Subcutaneous abdominal adipose tissue (tissue), 5 donors: Measurements from ENCODE around the gene CCDC78.

Experiments
- H3K27ac ChIP-seq: one replicate; pipeline ENCODE4 v1.7.0; 2013; ENCODE audit warnings: low read depth, mild to moderate bottlenecking, inconsistent platforms, low read length, moderate library complexity
- H3K27me3 ChIP-seq, 5 donors: one replicate each; pipeline ENCODE4 v1.7.0; 2013; ENCODE audit warnings: low read length in 5 of 5, inconsistent platforms in 1 of 5; ENCODE audit not compliant: control insufficient read depth in 5 of 5, insufficient read depth in 4 of 5
- H3K36me3 ChIP-seq, 5 donors: one replicate each; pipeline ENCODE4 v1.7.0; 2013; ENCODE audit warnings: low read length in 5 of 5; ENCODE audit not compliant: control insufficient read depth in 5 of 5, insufficient read depth in 5 of 5
- H3K4me1 ChIP-seq, 5 donors: one replicate each; pipeline ENCODE4 v1.7.0; 2013; ENCODE audit warnings: low read length in 5 of 5, mild to moderate bottlenecking in 3 of 5, moderate library complexity in 1 of 5; ENCODE audit not compliant: control insufficient read depth in 5 of 5, insufficient read depth in 5 of 5
- H3K4me3 ChIP-seq, 5 donors: one replicate each; pipeline ENCODE4 v1.7.0; 2013; ENCODE audit warnings: low read length in 5 of 5, low read depth in 1 of 5
- H3K9ac ChIP-seq, 5 donors: one replicate each; pipeline ENCODE4 v1.7.0; 2013; ENCODE audit warnings: low read length in 5 of 5, mild to moderate bottlenecking in 4 of 5, moderate library complexity in 3 of 5
- H3K9me3 ChIP-seq, 5 donors: one replicate each; pipeline ENCODE4 v1.7.0; 2013; ENCODE audit warnings: low read length in 5 of 5; ENCODE audit not compliant: control insufficient read depth in 5 of 5
- donor health status: healthy.
- donor health status: healthy.
- donor health status: healthy.
- donor health status: healthy.
- donor health status: healthy.

The CCDC78 gene

GRCh38 chr16:730666-731509 lies 4.6 kb upstream of the CCDC78 start:
- Histone ChIP-seq H3K27ac (no peak overlapping the region), H3K36me3 (peaks cover 0 to 61% (median 41%) of the 10 kb centered on the region in 5 donors), H3K4me1 (peaks cover 0 to 21% (median 19%) of the 10 kb centered on the region in 5 donors)

GRCh38 chr16:729768-730665 lies 3.8 kb upstream of the CCDC78 start:
- Histone ChIP-seq H3K9ac (no peak overlapping the region), H3K4me1 (peaks cover 0 to 22% (median 19%) of the 10 kb centered on the region in 5 donors), H3K4me3 (no peak overlapping the region), H3K27me3 (peaks cover 19 to 27% (median 25%) of the 10 kb centered on the region in 5 donors), H3K9me3 (no peaks in the 10 kb centered on the region), H3K36me3 (peaks cover 0 to 52% (median 33%) of the 10 kb centered on the region in 5 donors), H3K27ac (no peak overlapping the region)

More at GRCh38 chr16:730666-731509, 4.6 kb upstream of the CCDC78 start:
- Histone ChIP-seq H3K9me3 (no peaks in the 10 kb centered on the region), H3K4me3 (no peak overlapping the region), H3K27me3 (peaks cover 11 to 18% (median 18%) of the 10 kb centered on the region in 5 donors), H3K9ac (no peak overlapping the region)

- Histone ChIP-seq H3K9ac (no peak overlapping the region), H3K4me3 (no peak overlapping the region), H3K27ac (no peak overlapping the region), H3K36me3 (peaks cover 0 to 43% (median 24%) of the 10 kb centered on the region in 5 donors), H3K9me3 (no peaks in the 10 kb centered on the region), H3K27me3 (peaks cover 20 to 31% (median 27%) of the 10 kb centered on the region in 5 donors), H3K4me1 (peaks cover 0 to 22% (median 19%) of the 10 kb centered on the region in 5 donors)
Observed at GRCh38 chr16:728890-729744, 2.9 kb upstream of the CCDC78 start.

GRCh38 chr16:728131-728889 lies 2.1 kb upstream of the CCDC78 start:
- Histone ChIP-seq H3K27ac (no peak overlapping the region), H3K36me3 (peaks cover 0 to 35% (median 16%) of the 10 kb centered on the region in 5 donors), H3K9ac (no peak overlapping the region), H3K9me3 (no peaks in the 10 kb centered on the region), H3K4me1 (peaks cover 0 to 22% (median 19%) of the 10 kb centered on the region in 5 donors), H3K27me3 (peaks cover 20 to 31% (median 27%) of the 10 kb centered on the region in 5 donors), H3K4me3 (peak overlapping the region in 4 of 5 donors; percentile 11 to 60 (median 47))

GRCh38 chr16:727291-727977 lies 1.2 kb upstream of the CCDC78 start:
- peaks cover 20 to 31% (median 27%) of the 10 kb centered on the region in 5 donors for H3K27me3 ChIP-seq
- H3K4me3 ChIP-seq, result peak overlapping the region in 4 of 5 donors; percentile 17 to 60 (median 54)
- H3K36me3 ChIP-seq, result peaks cover 0 to 26% (median 8%) of the 10 kb centered on the region in 5 donors
- peaks cover 0 to 22% (median 19%) of the 10 kb centered on the region in 5 donors for H3K4me1 ChIP-seq
- no peak overlapping the region for H3K27ac ChIP-seq
- H3K9ac ChIP-seq, result peak overlapping the region in 1 of 5 donors; percentile 42
- H3K9me3 ChIP-seq, result no peaks in the 10 kb centered on the region

GRCh38 chr16:726188-726437 lies 130 bp downstream of the CCDC78 start:
- Histone ChIP-seq H3K4me3 (peak overlapping the region in 1 of 5 donors; percentile 60), H3K4me1 (peaks cover 0 to 33% (median 27%) of the 10 kb centered on the region in 5 donors), H3K27ac (no peak overlapping the region)

GRCh38 chr16:725463-726187 lies 618 bp downstream of the CCDC78 start:
- no peak overlapping the region for H3K27ac ChIP-seq

More at GRCh38 chr16:726188-726437, 130 bp downstream of the CCDC78 start:
- H3K9me3 ChIP-seq, result no peaks in the 10 kb centered on the region
- no peak overlapping the region for H3K9ac ChIP-seq
- peaks cover 20 to 31% (median 27%) of the 10 kb centered on the region in 5 donors for H3K27me3 ChIP-seq
- peaks cover 0 to 13% (median 2%) of the 10 kb centered on the region in 5 donors for H3K36me3 ChIP-seq

GRCh38 chr16:725041-725376 lies 1.2 kb downstream of the CCDC78 start:
- Histone ChIP-seq H3K9ac (no peak overlapping the region), H3K4me1 (peaks cover 0 to 44% (median 36%) of the 10 kb centered on the region in 5 donors), H3K4me3 (no peak overlapping the region), H3K36me3 (peaks cover 0 to 2% (median 0%) of the 10 kb centered on the region in 5 donors), H3K9me3 (no peaks in the 10 kb centered on the region), H3K27me3 (peaks cover 20 to 31% (median 27%) of the 10 kb centered on the region in 5 donors), H3K27ac (no peak overlapping the region)

More at GRCh38 chr16:725463-726187, 618 bp downstream of the CCDC78 start:
- no peaks in the 10 kb centered on the region for H3K9me3 ChIP-seq
- H3K4me1 ChIP-seq, result peaks cover 0 to 38% (median 29%) of the 10 kb centered on the region in 5 donors
- H3K36me3 ChIP-seq, result peaks cover 0 to 9% (median 0%) of the 10 kb centered on the region in 5 donors
- H3K9ac ChIP-seq, result no peak overlapping the region
- peaks cover 20 to 31% (median 27%) of the 10 kb centered on the region in 5 donors for H3K27me3 ChIP-seq
- no peak overlapping the region for H3K4me3 ChIP-seq
